HEK293 (cell line): ENCODE measurements around the gene CFAP45.

Experiments
- EGR2 ChIP-seq: fragments of 450-650 bp; formaldehyde crosslinking; IDR thresholded peaks from 2 replicates; pipeline ENCODE4 v1.5.1; 2016; ENCODE audit warnings: low read depth, missing biosample characterization, missing genetic modification characterization
- KLF16 ChIP-seq: fragments of 450-650 bp; formaldehyde crosslinking; IDR thresholded peaks from 2 replicates; pipeline ENCODE4 v1.5.1; 2017; ENCODE audit warnings: missing biosample characterization, missing genetic modification characterization
- KLF7 ChIP-seq: fragments of 450-650 bp; formaldehyde crosslinking; IDR thresholded peaks from 2 replicates; pipeline ENCODE4 v1.5.1; 2016; ENCODE audit warnings: missing biosample characterization, missing genetic modification characterization, borderline replicate concordance
- OVOL3 ChIP-seq: fragments of 450-650 bp; formaldehyde crosslinking; IDR thresholded peaks from 2 replicates; pipeline ENCODE4 v1.5.1; 2016; ENCODE audit warnings: missing biosample characterization, missing genetic modification characterization
- PRDM1 ChIP-seq: fragments of 450-650 bp; formaldehyde crosslinking; IDR thresholded peaks from 2 replicates; pipeline ENCODE4; 2016; ENCODE audit warnings: missing biosample characterization, missing genetic modification characterization
- WT1 ChIP-seq: fragments of 450-650 bp; formaldehyde crosslinking; IDR thresholded peaks from 2 replicates; pipeline ENCODE4 v1.5.1; 2016; ENCODE audit warnings: missing biosample characterization, missing genetic modification characterization
- ZEB2 ChIP-seq: fragments of 450-650 bp; formaldehyde crosslinking; IDR thresholded peaks from 2 replicates; pipeline ENCODE4 v1.5.1; 2016; ENCODE audit warnings: missing biosample characterization, missing genetic modification characterization
- ZNF10 ChIP-seq: fragments of 450-650 bp; formaldehyde crosslinking; IDR thresholded peaks from 2 replicates; pipeline ENCODE4 v1.5.1; 2017; ENCODE audit warnings: missing biosample characterization, missing genetic modification characterization
- ZNF2 ChIP-seq: fragments of 450-650 bp; formaldehyde crosslinking; IDR thresholded peaks from 2 replicates; pipeline ENCODE4 v1.5.1; 2016; ENCODE audit warnings: missing biosample characterization, missing genetic modification characterization
- ZNF24 ChIP-seq: fragments of 450-650 bp; formaldehyde crosslinking; IDR thresholded peaks from 2 replicates; pipeline ENCODE4 v1.5.1; 2016; ENCODE audit warnings: missing biosample characterization, missing genetic modification characterization
- ZNF391 ChIP-seq: fragments of 450-650 bp; formaldehyde crosslinking; IDR thresholded peaks from 2 replicates; pipeline ENCODE4 v1.5.1; 2016; ENCODE audit warnings: low read depth, missing biosample characterization, missing genetic modification characterization, borderline replicate concordance
- ZNF558 ChIP-seq: fragments of 450-650 bp; formaldehyde crosslinking; IDR thresholded peaks from 2 replicates; pipeline ENCODE4 v1.5.1; 2016; ENCODE audit warnings: missing biosample characterization, missing genetic modification characterization
- ZNF837 ChIP-seq: fragments of 450-650 bp; formaldehyde crosslinking; IDR thresholded peaks from 2 replicates; pipeline ENCODE4 v1.5.1; 2016; ENCODE audit warnings: missing biosample characterization, missing genetic modification characterization
- ZNF843 ChIP-seq: fragments of 450-650 bp; formaldehyde crosslinking; IDR thresholded peaks from 2 replicates; pipeline ENCODE4 v1.5.1; 2016; ENCODE audit warnings: missing biosample characterization, missing genetic modification characterization
- ZSCAN30 ChIP-seq: fragments of 450-650 bp; IDR thresholded peaks from 2 replicates; pipeline ENCODE4 v1.5.1; 2018; ENCODE audit warnings: missing biosample characterization, mild to moderate bottlenecking, missing genetic modification characterization, moderate library complexity
- TF ChIP-seq, protein P1 (sequence below): fragments of 450-650 bp; formaldehyde crosslinking; IDR thresholded peaks from 2 replicates; pipeline ENCODE4 v1.5.1; 2017; ENCODE audit warnings: missing biosample characterization, missing genetic modification characterization
- TF ChIP-seq, protein P2 (sequence below): fragments of 450-650 bp; formaldehyde crosslinking; IDR thresholded peaks from 2 replicates; pipeline ENCODE4 v1.5.1; 2016; ENCODE audit warnings: missing biosample characterization, missing genetic modification characterization, low read depth
- TF ChIP-seq, protein P3 (sequence below): fragments of 450-650 bp; formaldehyde crosslinking; IDR thresholded peaks from 2 replicates; pipeline ENCODE4 v1.5.1; 2016; ENCODE audit warnings: missing biosample characterization, missing genetic modification characterization
- TF ChIP-seq, protein P4 (sequence below): fragments of 450-650 bp; formaldehyde crosslinking; IDR thresholded peaks from 2 replicates; pipeline ENCODE4 v1.5.1; 2016; ENCODE audit warnings: missing biosample characterization, missing genetic modification characterization, borderline replicate concordance
- TF ChIP-seq, protein P5 (sequence below): fragments of 450-650 bp; formaldehyde crosslinking; IDR thresholded peaks from 2 replicates; pipeline ENCODE4 v1.5.1; 2016; ENCODE audit warnings: missing biosample characterization, missing genetic modification characterization
- TF ChIP-seq, protein P6 (sequence below): fragments of 450-650 bp; formaldehyde crosslinking; IDR thresholded peaks from 2 replicates; pipeline ENCODE4 v1.5.1; 2016; ENCODE audit warnings: missing biosample characterization, missing genetic modification characterization
- TF ChIP-seq, protein P7 (sequence below): fragments of 450-650 bp; formaldehyde crosslinking; IDR thresholded peaks from 2 replicates; pipeline ENCODE4 v1.5.1; 2016; ENCODE audit warnings: missing biosample characterization, missing genetic modification characterization
- TF ChIP-seq, protein P8 (sequence below): fragments of 450-650 bp; IDR thresholded peaks from 2 replicates; pipeline ENCODE4 v1.5.1; 2018; ENCODE audit warnings: missing biosample characterization, missing genetic modification characterization

The CFAP45 gene

DNA sequence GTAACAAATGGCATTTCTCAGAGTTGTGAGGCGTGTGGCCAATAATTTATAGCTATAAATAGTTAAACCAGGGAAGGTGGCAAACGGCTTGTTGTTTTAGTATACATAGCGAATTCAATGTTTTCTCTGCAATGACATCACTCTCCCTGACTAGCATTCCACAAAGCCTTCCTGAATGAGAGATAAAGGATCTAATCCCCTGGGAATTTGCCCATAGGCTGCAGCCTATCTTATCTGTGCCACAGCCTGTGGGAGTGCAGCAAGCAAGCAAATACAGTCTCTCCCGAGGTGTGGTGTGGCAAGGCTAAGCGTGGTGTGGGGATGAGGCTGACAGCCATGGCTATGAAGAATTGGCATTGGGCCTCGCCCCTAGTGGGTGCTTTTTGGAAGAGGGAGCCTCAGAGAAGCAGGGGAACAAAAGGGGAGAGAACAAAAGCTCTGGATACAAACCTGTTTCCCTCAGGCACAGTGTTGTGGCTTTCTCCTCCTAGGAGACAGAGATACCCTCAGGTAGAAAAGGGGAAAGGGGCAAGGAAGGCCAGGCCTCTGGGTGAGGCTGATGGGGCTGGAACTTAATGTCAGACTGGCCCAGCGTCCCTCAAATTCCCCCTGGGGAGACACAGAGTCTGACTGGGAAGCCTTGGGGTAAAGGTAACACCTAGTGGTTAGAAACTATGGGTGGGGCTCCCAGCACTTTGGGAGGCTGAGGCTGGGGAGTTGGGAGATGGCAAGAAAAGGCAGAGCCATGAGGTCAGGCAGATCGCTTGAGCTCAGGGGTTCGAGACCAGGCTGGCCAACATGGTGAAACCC is 16.5 kb upstream of the CFAP45 start (continued):
- TF ChIP-seq, protein P1, sequence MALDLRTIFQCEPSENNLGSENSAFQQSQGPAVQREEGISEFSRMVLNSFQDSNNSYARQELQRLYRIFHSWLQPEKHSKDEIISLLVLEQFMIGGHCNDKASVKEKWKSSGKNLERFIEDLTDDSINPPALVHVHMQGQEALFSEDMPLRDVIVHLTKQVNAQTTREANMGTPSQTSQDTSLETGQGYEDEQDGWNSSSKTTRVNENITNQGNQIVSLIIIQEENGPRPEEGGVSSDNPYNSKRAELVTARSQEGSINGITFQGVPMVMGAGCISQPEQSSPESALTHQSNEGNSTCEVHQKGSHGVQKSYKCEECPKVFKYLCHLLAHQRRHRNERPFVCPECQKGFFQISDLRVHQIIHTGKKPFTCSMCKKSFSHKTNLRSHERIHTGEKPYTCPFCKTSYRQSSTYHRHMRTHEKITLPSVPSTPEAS = peak; percentile 71
- TF ChIP-seq ZNF10 (tag by site-specific recombination) (peak; percentile 84), PRDM1 (peak; percentile 71), OVOL3 (tag by site-specific recombination) (peak; percentile 98), ZNF558 (tag by site-specific recombination) (peak; percentile 89), ZNF391 (tag by site-specific recombination) (peak; percentile 97; the same call in 1 of the 2 replicates), ZNF24 (tag by site-specific recombination) (peak; percentile 99), KLF7 (tag by site-specific recombination) (peak; percentile 93), ZEB2 (peak; percentile 99), ZNF2 (tag by site-specific recombination) (peak; percentile 97), ZSCAN30 (tag by site-specific recombination) (peak; percentile 89; the same call in 1 of the 2 replicates), WT1 (peak; percentile 96), ZNF837 (tag by site-specific recombination) (no peak), ZNF843 (tag by site-specific recombination) (peak; percentile 98), EGR2 (peak; percentile 80), KLF16 (tag by site-specific recombination) (peak; percentile 82)
- TF ChIP-seq, protein P2, sequence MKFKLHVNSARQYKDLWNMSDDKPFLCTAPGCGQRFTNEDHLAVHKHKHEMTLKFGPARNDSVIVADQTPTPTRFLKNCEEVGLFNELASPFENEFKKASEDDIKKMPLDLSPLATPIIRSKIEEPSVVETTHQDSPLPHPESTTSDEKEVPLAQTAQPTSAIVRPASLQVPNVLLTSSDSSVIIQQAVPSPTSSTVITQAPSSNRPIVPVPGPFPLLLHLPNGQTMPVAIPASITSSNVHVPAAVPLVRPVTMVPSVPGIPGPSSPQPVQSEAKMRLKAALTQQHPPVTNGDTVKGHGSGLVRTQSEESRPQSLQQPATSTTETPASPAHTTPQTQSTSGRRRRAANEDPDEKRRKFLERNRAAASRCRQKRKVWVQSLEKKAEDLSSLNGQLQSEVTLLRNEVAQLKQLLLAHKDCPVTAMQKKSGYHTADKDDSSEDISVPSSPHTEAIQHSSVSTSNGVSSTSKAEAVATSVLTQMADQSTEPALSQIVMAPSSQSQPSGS (tag by site-specific recombination) = peak; percentile 95
- TF ChIP-seq, protein P3, sequence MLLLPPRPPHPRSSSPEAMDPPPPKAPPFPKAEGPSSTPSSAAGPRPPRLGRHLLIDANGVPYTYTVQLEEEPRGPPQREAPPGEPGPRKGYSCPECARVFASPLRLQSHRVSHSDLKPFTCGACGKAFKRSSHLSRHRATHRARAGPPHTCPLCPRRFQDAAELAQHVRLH (tag by site-specific recombination) = peak; percentile 87
- TF ChIP-seq, protein P4, sequence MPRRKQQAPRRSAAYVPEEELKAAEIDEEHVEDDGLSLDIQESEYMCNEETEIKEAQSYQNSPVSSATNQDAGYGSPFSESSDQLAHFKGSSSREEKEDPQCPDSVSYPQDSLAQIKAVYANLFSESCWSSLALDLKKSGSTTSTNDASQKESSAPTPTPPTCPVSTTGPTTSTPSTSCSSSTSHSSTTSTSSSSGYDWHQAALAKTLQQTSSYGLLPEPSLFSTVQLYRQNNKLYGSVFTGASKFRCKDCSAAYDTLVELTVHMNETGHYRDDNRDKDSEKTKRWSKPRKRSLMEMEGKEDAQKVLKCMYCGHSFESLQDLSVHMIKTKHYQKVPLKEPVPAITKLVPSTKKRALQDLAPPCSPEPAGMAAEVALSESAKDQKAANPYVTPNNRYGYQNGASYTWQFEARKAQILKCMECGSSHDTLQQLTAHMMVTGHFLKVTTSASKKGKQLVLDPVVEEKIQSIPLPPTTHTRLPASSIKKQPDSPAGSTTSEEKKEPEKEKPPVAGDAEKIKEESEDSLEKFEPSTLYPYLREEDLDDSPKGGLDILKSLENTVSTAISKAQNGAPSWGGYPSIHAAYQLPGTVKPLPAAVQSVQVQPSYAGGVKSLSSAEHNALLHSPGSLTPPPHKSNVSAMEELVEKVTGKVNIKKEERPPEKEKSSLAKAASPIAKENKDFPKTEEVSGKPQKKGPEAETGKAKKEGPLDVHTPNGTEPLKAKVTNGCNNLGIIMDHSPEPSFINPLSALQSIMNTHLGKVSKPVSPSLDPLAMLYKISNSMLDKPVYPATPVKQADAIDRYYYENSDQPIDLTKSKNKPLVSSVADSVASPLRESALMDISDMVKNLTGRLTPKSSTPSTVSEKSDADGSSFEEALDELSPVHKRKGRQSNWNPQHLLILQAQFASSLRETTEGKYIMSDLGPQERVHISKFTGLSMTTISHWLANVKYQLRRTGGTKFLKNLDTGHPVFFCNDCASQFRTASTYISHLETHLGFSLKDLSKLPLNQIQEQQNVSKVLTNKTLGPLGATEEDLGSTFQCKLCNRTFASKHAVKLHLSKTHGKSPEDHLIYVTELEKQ = peak; percentile 98
- TF ChIP-seq, protein P5, sequence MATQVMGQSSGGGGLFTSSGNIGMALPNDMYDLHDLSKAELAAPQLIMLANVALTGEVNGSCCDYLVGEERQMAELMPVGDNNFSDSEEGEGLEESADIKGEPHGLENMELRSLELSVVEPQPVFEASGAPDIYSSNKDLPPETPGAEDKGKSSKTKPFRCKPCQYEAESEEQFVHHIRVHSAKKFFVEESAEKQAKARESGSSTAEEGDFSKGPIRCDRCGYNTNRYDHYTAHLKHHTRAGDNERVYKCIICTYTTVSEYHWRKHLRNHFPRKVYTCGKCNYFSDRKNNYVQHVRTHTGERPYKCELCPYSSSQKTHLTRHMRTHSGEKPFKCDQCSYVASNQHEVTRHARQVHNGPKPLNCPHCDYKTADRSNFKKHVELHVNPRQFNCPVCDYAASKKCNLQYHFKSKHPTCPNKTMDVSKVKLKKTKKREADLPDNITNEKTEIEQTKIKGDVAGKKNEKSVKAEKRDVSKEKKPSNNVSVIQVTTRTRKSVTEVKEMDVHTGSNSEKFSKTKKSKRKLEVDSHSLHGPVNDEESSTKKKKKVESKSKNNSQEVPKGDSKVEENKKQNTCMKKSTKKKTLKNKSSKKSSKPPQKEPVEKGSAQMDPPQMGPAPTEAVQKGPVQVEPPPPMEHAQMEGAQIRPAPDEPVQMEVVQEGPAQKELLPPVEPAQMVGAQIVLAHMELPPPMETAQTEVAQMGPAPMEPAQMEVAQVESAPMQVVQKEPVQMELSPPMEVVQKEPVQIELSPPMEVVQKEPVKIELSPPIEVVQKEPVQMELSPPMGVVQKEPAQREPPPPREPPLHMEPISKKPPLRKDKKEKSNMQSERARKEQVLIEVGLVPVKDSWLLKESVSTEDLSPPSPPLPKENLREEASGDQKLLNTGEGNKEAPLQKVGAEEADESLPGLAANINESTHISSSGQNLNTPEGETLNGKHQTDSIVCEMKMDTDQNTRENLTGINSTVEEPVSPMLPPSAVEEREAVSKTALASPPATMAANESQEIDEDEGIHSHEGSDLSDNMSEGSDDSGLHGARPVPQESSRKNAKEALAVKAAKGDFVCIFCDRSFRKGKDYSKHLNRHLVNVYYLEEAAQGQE = peak; percentile 31; the same call in 1 of the 2 replicates
- TF ChIP-seq, protein P6, sequence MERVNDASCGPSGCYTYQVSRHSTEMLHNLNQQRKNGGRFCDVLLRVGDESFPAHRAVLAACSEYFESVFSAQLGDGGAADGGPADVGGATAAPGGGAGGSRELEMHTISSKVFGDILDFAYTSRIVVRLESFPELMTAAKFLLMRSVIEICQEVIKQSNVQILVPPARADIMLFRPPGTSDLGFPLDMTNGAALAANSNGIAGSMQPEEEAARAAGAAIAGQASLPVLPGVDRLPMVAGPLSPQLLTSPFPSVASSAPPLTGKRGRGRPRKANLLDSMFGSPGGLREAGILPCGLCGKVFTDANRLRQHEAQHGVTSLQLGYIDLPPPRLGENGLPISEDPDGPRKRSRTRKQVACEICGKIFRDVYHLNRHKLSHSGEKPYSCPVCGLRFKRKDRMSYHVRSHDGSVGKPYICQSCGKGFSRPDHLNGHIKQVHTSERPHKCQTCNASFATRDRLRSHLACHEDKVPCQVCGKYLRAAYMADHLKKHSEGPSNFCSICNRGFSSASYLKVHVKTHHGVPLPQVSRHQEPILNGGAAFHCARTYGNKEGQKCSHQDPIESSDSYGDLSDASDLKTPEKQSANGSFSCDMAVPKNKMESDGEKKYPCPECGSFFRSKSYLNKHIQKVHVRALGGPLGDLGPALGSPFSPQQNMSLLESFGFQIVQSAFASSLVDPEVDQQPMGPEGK (tag by site-specific recombination) = peak; percentile 73
- TF ChIP-seq, protein P7, sequence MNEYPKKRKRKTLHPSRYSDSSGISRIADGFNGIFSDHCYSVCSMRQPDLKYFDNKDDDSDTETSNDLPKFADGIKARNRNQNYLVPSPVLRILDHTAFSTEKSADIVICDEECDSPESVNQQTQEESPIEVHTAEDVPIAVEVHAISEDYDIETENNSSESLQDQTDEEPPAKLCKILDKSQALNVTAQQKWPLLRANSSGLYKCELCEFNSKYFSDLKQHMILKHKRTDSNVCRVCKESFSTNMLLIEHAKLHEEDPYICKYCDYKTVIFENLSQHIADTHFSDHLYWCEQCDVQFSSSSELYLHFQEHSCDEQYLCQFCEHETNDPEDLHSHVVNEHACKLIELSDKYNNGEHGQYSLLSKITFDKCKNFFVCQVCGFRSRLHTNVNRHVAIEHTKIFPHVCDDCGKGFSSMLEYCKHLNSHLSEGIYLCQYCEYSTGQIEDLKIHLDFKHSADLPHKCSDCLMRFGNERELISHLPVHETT (tag by site-specific recombination) = peak; percentile 98
- TF ChIP-seq, protein P8, sequence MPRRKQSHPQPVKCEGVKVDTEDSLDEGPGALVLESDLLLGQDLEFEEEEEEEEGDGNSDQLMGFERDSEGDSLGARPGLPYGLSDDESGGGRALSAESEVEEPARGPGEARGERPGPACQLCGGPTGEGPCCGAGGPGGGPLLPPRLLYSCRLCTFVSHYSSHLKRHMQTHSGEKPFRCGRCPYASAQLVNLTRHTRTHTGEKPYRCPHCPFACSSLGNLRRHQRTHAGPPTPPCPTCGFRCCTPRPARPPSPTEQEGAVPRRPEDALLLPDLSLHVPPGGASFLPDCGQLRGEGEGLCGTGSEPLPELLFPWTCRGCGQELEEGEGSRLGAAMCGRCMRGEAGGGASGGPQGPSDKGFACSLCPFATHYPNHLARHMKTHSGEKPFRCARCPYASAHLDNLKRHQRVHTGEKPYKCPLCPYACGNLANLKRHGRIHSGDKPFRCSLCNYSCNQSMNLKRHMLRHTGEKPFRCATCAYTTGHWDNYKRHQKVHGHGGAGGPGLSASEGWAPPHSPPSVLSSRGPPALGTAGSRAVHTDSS (tag by site-specific recombination) = 0 out of 2 replicates have a peak, but pooled peaks have one; percentile 48
